DOHH2 (cell line): ENCODE measurements around the gene BMERB1.

Source experiments
- EZH2phosphoT487 ChIP-seq: fragments of 200-600 bp; sonication (generic); IDR thresholded peaks from 2 replicates; pipeline ENCODE4 v1.6.1; 2017; ENCODE audit warnings: borderline replicate concordance, mild to moderate bottlenecking, antibody characterized with exemption, low read length, moderate library complexity, mixed read lengths
- TF ChIP-seq, protein P1 (sequence below): fragments of 200-600 bp; sonication (generic); IDR thresholded peaks from one replicate; pipeline ENCODE4 v1.5.1; 2014; ENCODE audit warnings: antibody characterized with exemption, mild to moderate bottlenecking, low read depth, low read length; ENCODE audit not compliant: poor library complexity, severe bottlenecking

DNA sequence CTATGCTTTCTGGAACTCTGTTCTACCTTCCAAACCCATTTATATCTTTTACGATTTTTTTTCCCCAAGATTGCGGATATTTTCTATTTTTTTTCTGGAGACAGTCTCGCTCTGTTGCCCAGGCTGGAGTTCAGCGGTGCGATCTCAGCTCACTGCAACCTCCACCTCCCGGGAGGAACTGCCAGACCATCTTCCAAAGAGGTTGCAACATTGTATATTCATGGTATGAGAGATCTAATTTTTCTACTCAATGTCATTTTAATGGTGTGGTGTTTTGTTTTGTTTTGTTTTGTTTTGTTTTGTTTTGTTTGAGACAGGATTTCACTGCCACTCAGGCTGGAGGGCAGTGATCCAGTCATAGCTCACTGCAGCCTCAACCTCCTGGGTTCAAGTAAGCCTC, 8.5 kb upstream of the BMERB1 start:
- TF ChIP-seq, protein P1, sequence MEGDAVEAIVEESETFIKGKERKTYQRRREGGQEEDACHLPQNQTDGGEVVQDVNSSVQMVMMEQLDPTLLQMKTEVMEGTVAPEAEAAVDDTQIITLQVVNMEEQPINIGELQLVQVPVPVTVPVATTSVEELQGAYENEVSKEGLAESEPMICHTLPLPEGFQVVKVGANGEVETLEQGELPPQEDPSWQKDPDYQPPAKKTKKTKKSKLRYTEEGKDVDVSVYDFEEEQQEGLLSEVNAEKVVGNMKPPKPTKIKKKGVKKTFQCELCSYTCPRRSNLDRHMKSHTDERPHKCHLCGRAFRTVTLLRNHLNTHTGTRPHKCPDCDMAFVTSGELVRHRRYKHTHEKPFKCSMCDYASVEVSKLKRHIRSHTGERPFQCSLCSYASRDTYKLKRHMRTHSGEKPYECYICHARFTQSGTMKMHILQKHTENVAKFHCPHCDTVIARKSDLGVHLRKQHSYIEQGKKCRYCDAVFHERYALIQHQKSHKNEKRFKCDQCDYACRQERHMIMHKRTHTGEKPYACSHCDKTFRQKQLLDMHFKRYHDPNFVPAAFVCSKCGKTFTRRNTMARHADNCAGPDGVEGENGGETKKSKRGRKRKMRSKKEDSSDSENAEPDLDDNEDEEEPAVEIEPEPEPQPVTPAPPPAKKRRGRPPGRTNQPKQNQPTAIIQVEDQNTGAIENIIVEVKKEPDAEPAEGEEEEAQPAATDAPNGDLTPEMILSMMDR, result no peak
- TF ChIP-seq EZH2phosphoT487, result no peak
